ENCODE measurements around the gene JADE3. TPM values are rescaled to one million over a fixed set of nuclear protein-coding genes. Genes with fewer than 3 reads are reported as not detected.

Gene JADE3
- total RNA-seq, 4 donors from 2014 or later, result 3.4 to 6.3 (median 4.2) TPM

DNA sequence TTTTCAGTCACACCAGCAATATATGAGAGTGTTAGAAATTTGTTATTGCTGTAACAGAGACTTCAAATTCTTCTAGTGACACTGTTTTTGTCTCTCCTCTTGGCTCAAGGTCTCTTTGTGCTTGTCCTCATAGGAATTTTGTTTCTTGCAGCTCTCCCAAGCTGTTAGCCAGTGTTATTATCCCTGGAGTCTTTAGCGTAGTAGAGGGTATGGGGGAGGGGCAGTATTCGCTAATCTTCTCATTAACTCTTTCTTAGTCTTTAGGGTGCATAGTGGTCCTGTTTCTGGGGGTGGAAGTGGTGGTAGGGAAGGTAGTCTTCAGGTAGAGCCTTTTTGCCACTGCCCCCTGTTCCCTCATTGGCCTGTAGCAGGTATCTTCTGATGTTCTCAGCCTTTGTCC is 79.4 kb downstream of the JADE3 start:
- no peaks in the 10 kb centered on the region for H3K27me3 ChIP-seq
- H3K27ac ChIP-seq, result no peak overlapping the region
- intact Hi-C loops (cut with DNase I), result no loop called here
- H3K4me1 ChIP-seq, result no peaks in the 10 kb centered on the region
- no peak for DNase-seq
- no peak overlapping the region for H3K4me3 ChIP-seq
- peaks cover 0 to 14% (median 0%) of the 10 kb centered on the region in 3 donors for H3K36me3 ChIP-seq
- no peak for TF ChIP-seq POLR2A (IDR thresholded peaks at IDR 0.05)
- TF ChIP-seq, protein P1, sequence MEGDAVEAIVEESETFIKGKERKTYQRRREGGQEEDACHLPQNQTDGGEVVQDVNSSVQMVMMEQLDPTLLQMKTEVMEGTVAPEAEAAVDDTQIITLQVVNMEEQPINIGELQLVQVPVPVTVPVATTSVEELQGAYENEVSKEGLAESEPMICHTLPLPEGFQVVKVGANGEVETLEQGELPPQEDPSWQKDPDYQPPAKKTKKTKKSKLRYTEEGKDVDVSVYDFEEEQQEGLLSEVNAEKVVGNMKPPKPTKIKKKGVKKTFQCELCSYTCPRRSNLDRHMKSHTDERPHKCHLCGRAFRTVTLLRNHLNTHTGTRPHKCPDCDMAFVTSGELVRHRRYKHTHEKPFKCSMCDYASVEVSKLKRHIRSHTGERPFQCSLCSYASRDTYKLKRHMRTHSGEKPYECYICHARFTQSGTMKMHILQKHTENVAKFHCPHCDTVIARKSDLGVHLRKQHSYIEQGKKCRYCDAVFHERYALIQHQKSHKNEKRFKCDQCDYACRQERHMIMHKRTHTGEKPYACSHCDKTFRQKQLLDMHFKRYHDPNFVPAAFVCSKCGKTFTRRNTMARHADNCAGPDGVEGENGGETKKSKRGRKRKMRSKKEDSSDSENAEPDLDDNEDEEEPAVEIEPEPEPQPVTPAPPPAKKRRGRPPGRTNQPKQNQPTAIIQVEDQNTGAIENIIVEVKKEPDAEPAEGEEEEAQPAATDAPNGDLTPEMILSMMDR (IDR thresholded peaks at IDR 0.05), result no peak
- H3K9me3 ChIP-seq, result no peaks in the 10 kb centered on the region
- 40 to 61% methylated on average over 2 of the region's 2 CpGs for WGBS, 2 donors

DNA sequence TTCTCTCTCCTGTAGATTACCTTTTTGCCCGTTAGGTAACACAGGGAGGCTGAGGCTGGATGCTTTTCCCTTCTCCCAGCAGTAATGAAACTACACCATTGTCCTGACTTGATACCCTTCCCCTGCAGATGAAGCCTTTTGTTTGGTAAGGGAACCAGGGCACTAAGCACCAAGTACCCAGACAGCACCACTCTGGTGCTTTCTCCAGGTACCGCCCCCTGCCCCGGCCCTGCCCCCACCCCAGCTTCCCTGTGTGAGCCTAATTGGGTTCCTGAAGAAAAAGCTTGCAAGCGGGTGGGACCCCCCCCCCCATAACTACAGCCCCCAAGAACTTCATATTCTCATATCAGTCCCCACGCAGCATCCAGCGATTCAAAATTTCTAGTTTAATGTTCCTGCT is 79.8 kb downstream of the JADE3 start:
- 93 to 100% methylated on average over 2 to 3 of the region's 6 CpGs for WGBS, 2 donors
- TF ChIP-seq, protein P1 (IDR thresholded peaks at IDR 0.05), result no peak
- no peak for TF ChIP-seq POLR2A (IDR thresholded peaks at IDR 0.05)
- intact Hi-C loops (cut with DNase I), result no loop called here

DNA sequence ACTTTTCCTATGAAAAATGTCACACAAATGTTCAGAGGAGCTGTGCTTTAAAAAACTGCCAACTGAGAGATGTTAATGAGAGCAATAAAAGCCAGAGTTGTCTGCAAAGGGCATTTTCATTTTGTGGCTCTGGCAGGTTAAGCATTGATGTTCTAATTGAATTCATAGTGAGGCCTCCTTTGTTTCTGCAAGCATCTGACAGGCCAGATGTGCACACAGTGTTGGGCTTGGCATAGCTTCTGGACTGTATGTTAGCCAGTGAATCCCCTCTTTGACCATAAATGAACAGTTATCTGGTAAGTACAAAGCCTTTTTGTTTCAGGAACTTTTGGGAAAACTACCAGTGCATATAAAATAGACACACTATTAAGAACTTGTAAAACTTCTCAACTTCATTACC is 81.9 kb downstream of the JADE3 start:
- intact Hi-C loops (cut with DNase I), result no loop called here
- TF ChIP-seq, protein P1 (IDR thresholded peaks at IDR 0.05), result no peak
- no peak for TF ChIP-seq POLR2A (IDR thresholded peaks at IDR 0.05)
- Histone ChIP-seq H3K4me1 (no peaks in the 10 kb centered on the region), H3K4me3 (no peak overlapping the region), H3K9me3 (no peaks in the 10 kb centered on the region), H3K27me3 (no peaks in the 10 kb centered on the region), H3K27ac (no peak overlapping the region), H3K36me3 (peaks cover 0 to 12% (median 0%) of the 10 kb centered on the region in 3 donors)
- no peak for DNase-seq

More for the DNA sequence above, 79.8 kb downstream of the JADE3 start:
- Histone ChIP-seq H3K27ac (no peak overlapping the region), H3K36me3 (peaks cover 0 to 10% (median 0%) of the 10 kb centered on the region in 3 donors), H3K9me3 (no peaks in the 10 kb centered on the region), H3K27me3 (no peaks in the 10 kb centered on the region), H3K4me3 (no peak overlapping the region), H3K4me1 (no peaks in the 10 kb centered on the region)
- DNase-seq, result no peak

DNA sequence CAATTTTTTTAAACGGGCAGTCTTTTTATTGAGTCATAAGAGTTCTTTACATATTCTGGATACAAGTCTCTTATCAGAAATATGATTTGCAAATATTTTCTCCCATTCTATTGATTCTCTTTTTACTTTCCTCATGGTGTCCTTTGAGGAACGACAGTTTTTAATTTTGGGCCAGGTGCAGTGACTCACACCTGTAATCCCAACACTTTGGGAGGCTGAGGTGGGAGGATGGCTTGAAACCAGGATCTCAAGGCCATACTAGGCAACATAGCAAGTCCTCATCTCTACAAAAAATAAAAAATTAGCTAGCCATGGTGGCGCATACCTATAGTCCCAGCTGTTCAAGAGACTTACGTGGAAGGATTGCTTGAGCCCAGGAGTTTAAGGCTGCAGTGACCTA is 99.9 kb downstream of the JADE3 start:
- WGBS, 2 donors, result 72 to 94% methylated on average over 4 of the region's 4 CpGs
- TF ChIP-seq POLR2A (IDR thresholded peaks at IDR 0.05), result no peak
- TF ChIP-seq, protein P1 (IDR thresholded peaks at IDR 0.05), result no peak

DNA sequence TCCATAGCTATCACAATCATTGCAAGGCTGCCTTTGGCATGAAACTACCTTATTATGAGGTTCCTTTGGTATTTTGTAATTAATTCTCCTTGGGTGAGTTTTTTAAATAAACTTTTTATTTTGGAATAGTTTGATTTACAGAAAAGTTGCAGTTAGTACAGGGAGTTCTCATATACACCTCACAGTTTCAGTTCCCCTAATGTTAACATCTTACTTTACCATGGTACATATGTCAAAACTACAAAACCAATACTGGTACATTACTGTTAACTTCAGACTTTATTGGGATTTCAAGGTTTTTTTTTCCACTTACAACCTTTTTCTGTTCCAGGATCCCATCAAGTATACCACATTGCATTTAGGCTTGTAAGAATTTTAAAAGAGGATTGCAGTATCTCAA is 114.0 kb downstream of the JADE3 start:
- intact Hi-C loops (cut with DNase I), result no loop called here
- Histone ChIP-seq H3K4me1 (no peaks in the 10 kb centered on the region), H3K4me3 (no peak overlapping the region), H3K27ac (no peak overlapping the region), H3K27me3 (no peaks in the 10 kb centered on the region), H3K36me3 (peaks cover 0 to 6% (median 0%) of the 10 kb centered on the region in 3 donors), H3K9me3 (no peaks in the 10 kb centered on the region)
- no peak for TF ChIP-seq POLR2A (IDR thresholded peaks at IDR 0.05)
- TF ChIP-seq, protein P1 (IDR thresholded peaks at IDR 0.05), result no peak
- DNase-seq, result no peak

More for the DNA sequence above, 99.9 kb downstream of the JADE3 start:
- Histone ChIP-seq H3K36me3 (no peaks in the 10 kb centered on the region), H3K4me3 (no peak overlapping the region), H3K27me3 (no peaks in the 10 kb centered on the region), H3K4me1 (no peaks in the 10 kb centered on the region), H3K9me3 (no peaks in the 10 kb centered on the region), H3K27ac (no peak overlapping the region)
- DNase-seq, result no peak
- intact Hi-C loops (cut with DNase I), result no loop called here

All from esophagus squamous epithelium (tissue), 5 donors.